GM21825 (cell line): ENCODE results near the gene HPCA.

Experiments
- ATAC-seq: cut with Tn5 transposase; IDR thresholded peaks from one replicate; pipeline ENCODE4 v1.9.1; 2021; ENCODE audit warnings: mild to moderate bottlenecking, moderate library complexity; ENCODE audit not compliant: unreplicated experiment

The HPCA gene

GRCh38 chr1:32886004-32886827 lies at the start of gene HPCA:
Gene HPCA, plus strand, starts transcription at chr1:32886491. Its CDS starts 2,408 bp downstream, at chr1:32888899.
- no peak for ATAC-seq

GRCh38 chr1:32848354-32849063 lies 37.8 kb upstream of the HPCA start:
- ATAC-seq: no peak

GRCh38 chr1:32855861-32856617 lies 30.3 kb upstream of the HPCA start:
- ATAC-seq: no peak

- ATAC-seq: no peak
These were observed 28.2 kb upstream of the HPCA start for GRCh38 chr1:32858136-32858535.

- ATAC-seq: no peak
These were observed 27.5 kb upstream of the HPCA start for GRCh38 chr1:32858791-32859190.

- ATAC-seq: no peak
These were observed 26.4 kb upstream of the HPCA start for GRCh38 chr1:32859915-32860314.

- ATAC-seq: no peak
These were observed 25.7 kb upstream of the HPCA start for GRCh38 chr1:32860566-32860965.

GRCh38 chr1:32861904-32862695 lies 24.2 kb upstream of the HPCA start:
- no peak for ATAC-seq

- no peak for ATAC-seq
These were observed 22.9 kb upstream of the HPCA start for GRCh38 chr1:32863218-32863880.

GRCh38 chr1:32863881-32864245 lies 22.4 kb upstream of the HPCA start:
- no peak for ATAC-seq

- no peak for ATAC-seq
These were observed 21.8 kb upstream of the HPCA start for GRCh38 chr1:32864375-32865019.

GRCh38 chr1:32865639-32866405 lies 20.5 kb upstream of the HPCA start:
- no peak for ATAC-seq

GRCh38 chr1:32867151-32867550 lies 19.1 kb upstream of the HPCA start:
- ATAC-seq: no peak

- no peak for ATAC-seq
These were observed 18.6 kb upstream of the HPCA start for GRCh38 chr1:32867671-32868070.

- no peak for ATAC-seq
These were observed 18.2 kb upstream of the HPCA start for GRCh38 chr1:32868085-32868484.

GRCh38 chr1:32868806-32869455 lies 17.4 kb upstream of the HPCA start:
- no peak for ATAC-seq

GRCh38 chr1:32869923-32870614 lies 16.2 kb upstream of the HPCA start:
- no peak for ATAC-seq
